SK-N-SH treated with all-trans-retinoic acid at 6 μM for 48 hours (cell line): Measurements from ENCODE around the gene INKA1.
A peak's percentile ranks its signal among the peaks of the same experiment; 100 is the strongest.

Experiments used
- ATAC-seq: fragments of 200-7000 bp; cut with Tn5 transposase; 3 replicates; pipeline ENCODE4 v1.9.1; 2020; ENCODE audit warnings: mild to moderate bottlenecking, moderate library complexity
- ARNTL ChIP-seq: fragments of 450-650 bp; formaldehyde crosslinking; IDR thresholded peaks from 2 replicates; pipeline ENCODE4 v1.5.0; 2020; ENCODE audit warnings: low read depth, mild to moderate bottlenecking, moderate library complexity, borderline replicate concordance
- BACH2 ChIP-seq: fragments of 250-450 bp; sonication (Bioruptor Pico); IDR thresholded peaks from 2 replicates; pipeline ENCODE4 v1.9.0; 2021; ENCODE audit warnings: mild to moderate bottlenecking, borderline replicate concordance
- CREB5 ChIP-seq: fragments of 250-450 bp; sonication (Bioruptor Pico); IDR thresholded peaks from 2 replicates; pipeline ENCODE4 v1.5.1; 2020; ENCODE audit warnings: low read depth, mild to moderate bottlenecking, moderate library complexity
- CSDC2 ChIP-seq: fragments of 250-450 bp; sonication (Bioruptor Pico); IDR thresholded peaks from 2 replicates; pipeline ENCODE4 v1.5.0; 2020; ENCODE audit warnings: mild to moderate bottlenecking, moderate library complexity
- CSRNP3 ChIP-seq: fragments of 250-450 bp; sonication (Bioruptor Pico); IDR thresholded peaks from 2 replicates; pipeline ENCODE4 v1.5.1; 2021; ENCODE audit warnings: mild to moderate bottlenecking, moderate library complexity
- ESRRG ChIP-seq: fragments of 250-450 bp; sonication (Bioruptor Pico); IDR thresholded peaks from 2 replicates; pipeline ENCODE4 v1.6.1; 2021; ENCODE audit warnings: mild to moderate bottlenecking
- GLIS3 ChIP-seq: fragments of 250-450 bp; sonication (Bioruptor Pico); IDR thresholded peaks from 2 replicates; pipeline ENCODE4 v1.5.0; 2020; ENCODE audit warnings: mild to moderate bottlenecking, moderate library complexity
- ISL1 ChIP-seq: fragments of 250-450 bp; sonication (Bioruptor Pico); IDR thresholded peaks from 2 replicates; pipeline ENCODE4 v2.1.2; 2022; ENCODE audit warnings: mild to moderate bottlenecking, moderate library complexity
- OSR1 ChIP-seq: fragments of 250-450 bp; sonication (Bioruptor Pico); IDR thresholded peaks from 2 replicates; pipeline ENCODE4 v1.8.0; 2022; ENCODE audit warnings: moderate library complexity, mild to moderate bottlenecking, inconsistent platforms
- PATZ1 ChIP-seq: fragments of 250-450 bp; sonication (Bioruptor Pico); IDR thresholded peaks from 2 replicates; pipeline ENCODE4 v1.8.0; 2020; ENCODE audit warnings: mild to moderate bottlenecking, moderate library complexity, borderline replicate concordance
- PPARA ChIP-seq: fragments of 250-450 bp; sonication (Bioruptor Pico); IDR thresholded peaks from 2 replicates; pipeline ENCODE4 v1.5.0; 2020; ENCODE audit warnings: mild to moderate bottlenecking, borderline replicate concordance
- RARB ChIP-seq: fragments of 250-450 bp; sonication (Bioruptor Pico); IDR thresholded peaks from 2 replicates; pipeline ENCODE4 v1.8.0; 2021; ENCODE audit warnings: mild to moderate bottlenecking, moderate library complexity
- SNAI2 ChIP-seq: fragments of 250-450 bp; sonication (Bioruptor Pico); IDR thresholded peaks from 2 replicates; pipeline ENCODE4 v1.5.0; 2020; ENCODE audit warnings: mild to moderate bottlenecking, moderate library complexity
- TCF4 ChIP-seq: fragments of 250-450 bp; sonication (Bioruptor Pico); IDR thresholded peaks from 2 replicates; pipeline ENCODE4 v1.8.0; 2021; ENCODE audit warnings: mild to moderate bottlenecking, moderate library complexity, borderline replicate concordance
- TOX ChIP-seq: fragments of 250-450 bp; sonication (Bioruptor Pico); IDR thresholded peaks from 2 replicates; pipeline ENCODE4 v1.8.0; 2021; ENCODE audit warnings: mild to moderate bottlenecking, moderate library complexity, borderline replicate concordance
- TSHZ2 ChIP-seq: fragments of 250-450 bp; sonication (Bioruptor Pico); IDR thresholded peaks from 2 replicates; pipeline ENCODE4 v1.5.0; 2020; ENCODE audit warnings: mild to moderate bottlenecking, moderate library complexity
- ZC3H10 ChIP-seq: fragments of 250-450 bp; sonication (Bioruptor Pico); IDR thresholded peaks from 2 replicates; pipeline ENCODE4 v1.5.1; 2021; ENCODE audit warnings: mild to moderate bottlenecking, moderate library complexity
- ZFP3 ChIP-seq: fragments of 250-450 bp; sonication (Bioruptor Pico); IDR thresholded peaks from 2 replicates; pipeline ENCODE4 v1.5.0; 2020; ENCODE audit warnings: mild to moderate bottlenecking, moderate library complexity
- ZFP30 ChIP-seq: fragments of 450-650 bp; formaldehyde crosslinking; IDR thresholded peaks from 2 replicates; pipeline ENCODE4 v1.5.0; 2022; ENCODE audit warnings: mild to moderate bottlenecking, moderate library complexity
- ZNF70 ChIP-seq: fragments of 450-650 bp; formaldehyde crosslinking; IDR thresholded peaks from 2 replicates; pipeline ENCODE4 v1.5.0; 2020; ENCODE audit warnings: mild to moderate bottlenecking, moderate library complexity
- ZNF8 ChIP-seq: fragments of 450-650 bp; formaldehyde crosslinking; IDR thresholded peaks from 2 replicates; pipeline ENCODE4 v1.5.0; 2020; ENCODE audit warnings: mild to moderate bottlenecking, moderate library complexity

INKA1 gene

DNA sequence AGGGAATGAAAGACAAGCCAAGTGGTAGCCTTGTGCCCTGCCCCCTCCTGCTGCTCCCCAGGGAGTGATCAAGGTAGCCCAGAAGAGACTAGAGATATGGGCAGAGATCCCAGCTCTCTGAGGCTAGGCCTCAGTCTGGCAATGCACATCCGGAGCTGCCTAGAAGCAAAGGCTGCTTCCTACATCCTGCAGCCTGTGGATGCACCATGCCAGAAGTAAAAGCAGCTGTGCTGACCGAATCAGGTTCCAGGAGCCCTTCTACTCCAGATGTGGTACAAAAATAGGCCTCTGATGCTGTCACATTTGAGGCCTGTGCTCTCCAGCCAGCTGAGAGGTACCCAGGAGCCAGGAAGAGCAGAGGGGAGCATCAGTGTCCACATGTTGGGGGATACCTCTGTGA lies 37.3 kb downstream of the INKA1 start:
- ATAC-seq: no peak
- no peak for TF ChIP-seq GLIS3 (CRISPR knock-in tag)
- no peak for TF ChIP-seq ZNF8 (CRISPR knock-in tag)
- TF ChIP-seq RARB (CRISPR knock-in tag): no peak
- no peak for TF ChIP-seq TCF4 (CRISPR knock-in tag)
- TF ChIP-seq CSRNP3: no peak

DNA sequence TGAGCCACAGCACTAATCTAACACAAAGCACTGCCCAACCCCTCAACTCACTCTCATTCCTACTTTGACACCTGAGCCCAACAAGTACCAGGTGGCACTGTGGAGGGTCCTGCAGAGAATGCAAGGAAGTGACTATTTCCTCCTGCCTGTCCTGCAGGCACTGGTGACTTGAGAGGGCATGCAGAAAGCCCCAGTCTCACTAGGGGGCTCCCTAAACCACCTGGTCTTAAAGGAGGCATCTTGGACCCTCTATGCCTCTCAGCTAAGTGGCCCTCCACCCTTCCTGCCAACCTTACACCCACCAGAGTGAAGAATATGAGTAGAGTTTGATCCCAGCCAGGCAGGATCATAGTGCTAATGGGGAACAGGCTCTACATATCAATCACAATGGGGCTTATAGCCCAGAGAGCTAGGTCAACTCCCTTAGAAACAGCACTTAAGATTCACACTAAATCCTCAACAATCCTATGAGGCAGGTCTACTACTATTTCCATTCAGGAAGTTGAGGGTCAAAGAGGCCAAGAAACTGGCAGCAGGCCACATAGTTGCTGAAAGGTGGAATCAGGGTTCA lies 38.1 kb downstream of the INKA1 start:
- TF ChIP-seq ESRRG: no peak
- no peak for TF ChIP-seq CSDC2 (CRISPR knock-in tag)
- TF ChIP-seq CREB5 (CRISPR knock-in tag): no peak
- TF ChIP-seq ZFP30 (CRISPR knock-in tag): no peak
- no peak for TF ChIP-seq ISL1
- TF ChIP-seq ARNTL (CRISPR knock-in tag): no peak
- no peak for TF ChIP-seq TSHZ2 (CRISPR knock-in tag)
- TF ChIP-seq ZC3H10 (CRISPR knock-in tag): no peak
- TF ChIP-seq SNAI2 (CRISPR knock-in tag): no peak
- TF ChIP-seq TCF4 (CRISPR knock-in tag): no peak
- no peak for TF ChIP-seq RARB (CRISPR knock-in tag)
- no peak for TF ChIP-seq ZNF8 (CRISPR knock-in tag)
- no peak for TF ChIP-seq ZFP3 (CRISPR knock-in tag)
- no peak for TF ChIP-seq BACH2 (CRISPR knock-in tag)
- no peak for TF ChIP-seq TOX (CRISPR knock-in tag)
- TF ChIP-seq ZNF70 (CRISPR knock-in tag): no peak
- no peak for TF ChIP-seq CSRNP3
- no peak for TF ChIP-seq OSR1 (CRISPR knock-in tag)
- TF ChIP-seq PPARA (CRISPR knock-in tag): no peak
- TF ChIP-seq PATZ1 (CRISPR knock-in tag): no peak
- TF ChIP-seq, all 23 proteins: peak for 0
- peak; percentile 53 for ATAC-seq

- TF ChIP-seq ESRRG: no peak
- no peak for TF ChIP-seq PPARA (CRISPR knock-in tag)
- no peak for TF ChIP-seq ISL1
- no peak for TF ChIP-seq GLIS3 (CRISPR knock-in tag)
- TF ChIP-seq ZNF8 (CRISPR knock-in tag): no peak
- no peak for TF ChIP-seq PATZ1 (CRISPR knock-in tag)
- ATAC-seq: no peak
Measured at GRCh38 chr3:49841806-49842205, 38.7 kb downstream of the INKA1 start.
